Thyroid gland (tissue), 4 donors: ENCODE data around the gene GPRC5A.

ENCODE experiments used
- CTCF ChIP-seq, 6 experiments: fragments of 200-600 bp in 3 of 6; fragments of 450-650 bp in 3 of 6; sonication (generic) in 3 of 6; IDR thresholded peaks; one replicate each; pipeline ENCODE4 v1.5.1; 2016 to 2019; ENCODE audit warnings: antibody characterized with exemption in 6 of 6, mild to moderate bottlenecking in 2 of 6, inconsistent platforms in 1 of 6, moderate library complexity in 1 of 6
- POLR2A ChIP-seq, 2 donors: fragments of 450-650 bp; IDR thresholded peaks; one replicate each; pipeline ENCODE4 v1.6.1; 2017; ENCODE audit warnings: antibody characterized with exemption in 2 of 2, mild to moderate bottlenecking in 2 of 2, moderate library complexity in 1 of 2

DNA sequence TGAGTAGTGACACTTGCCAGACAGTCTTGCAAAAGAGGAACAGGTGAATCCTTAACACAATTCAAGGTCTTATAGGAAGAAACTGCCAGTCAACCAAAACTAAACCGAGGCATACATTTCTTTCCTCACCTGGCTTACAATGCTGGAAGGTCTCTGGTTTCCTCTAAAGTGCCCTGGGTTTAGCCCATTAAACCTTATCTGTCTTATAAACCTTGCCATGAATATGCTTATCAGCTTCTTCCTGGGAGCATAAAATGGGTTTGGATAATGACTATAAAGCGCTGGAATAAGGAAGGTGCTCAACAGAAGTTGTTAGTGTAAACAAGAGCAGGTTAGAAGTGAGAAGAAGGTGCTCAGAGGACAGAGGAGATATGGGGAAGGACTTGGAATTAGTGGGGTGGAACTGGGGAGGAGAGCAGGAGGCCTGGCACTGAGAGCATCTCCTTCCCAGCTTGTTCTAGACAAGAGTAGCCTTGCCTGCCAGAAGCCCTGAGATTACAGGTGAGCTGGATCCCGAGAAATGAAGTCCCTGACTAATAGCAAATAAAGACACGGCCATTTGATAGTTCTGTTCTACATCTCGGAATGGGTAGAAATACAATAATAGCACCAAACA is 14.1 kb upstream of the GPRC5A start:
- TF ChIP-seq POLR2A (IDR thresholded peaks at IDR 0.05) = no peak
- no peak for TF ChIP-seq CTCF (IDR thresholded peaks at IDR 0.05)
